Neural cell (in vitro differentiated cells): Measurements from ENCODE around the gene SLC50A1. TPM values are rescaled to one million over a fixed set of nuclear protein-coding genes. Genes with fewer than 3 reads are reported as not detected.
A peak's percentile ranks its signal among the peaks of the same experiment; 100 is the strongest.

ENCODE experiments used
- H2AFZ ChIP-seq: fragments of 200-600, 300-800 bp; sonication (generic), shearing (Covaris generic); 2 replicates; pipeline ENCODE4 v1.6.0; 2014; ENCODE audit warnings: low read depth, mild to moderate bottlenecking, antibody characterized with exemption, low read length, moderate library complexity
- H3F3A ChIP-seq: fragments of 200-600 bp; shearing (Covaris generic); 2 replicates; pipeline ENCODE4 v1.6.1; 2016; ENCODE audit warnings: mild to moderate bottlenecking, moderate library complexity, mixed read lengths, antibody characterized with exemption, low read length; ENCODE audit not compliant: insufficient read depth, poor library complexity, severe bottlenecking
- H3K27ac ChIP-seq: fragments of 200-600, 300-800 bp; sonication (generic), shearing (Covaris generic); 2 replicates; pipeline ENCODE4 v1.5.1; 2014; ENCODE audit warnings: mild to moderate bottlenecking, low read length, moderate library complexity
- H3K27me3 ChIP-seq: fragments of 300-800, 200-600 bp; sonication (generic), shearing (Covaris generic); 2 replicates; pipeline ENCODE4 v1.6.0; 2014; ENCODE audit warnings: mild to moderate bottlenecking, low read depth, low read length, moderate library complexity; ENCODE audit not compliant: insufficient read depth
- H3K36me3 ChIP-seq: fragments of 300-800, 200-600 bp; sonication (generic), shearing (Covaris generic); 2 replicates; pipeline ENCODE4 v1.5.1; 2014; ENCODE audit warnings: mild to moderate bottlenecking, antibody characterized with exemption, low read length, moderate library complexity; ENCODE audit not compliant: insufficient read depth
- H3K4me2 ChIP-seq: fragments of 300-800, 200-600 bp; sonication (generic), shearing (Covaris generic); 2 replicates; pipeline ENCODE4 v1.6.0; 2014; ENCODE audit warnings: mild to moderate bottlenecking, low read length
- H3K4me3 ChIP-seq: fragments of 300-800, 200-600 bp; sonication (generic), shearing (Covaris generic); 2 replicates; pipeline ENCODE4 v1.5.1; 2014; ENCODE audit warnings: mild to moderate bottlenecking, low read length, moderate library complexity
- H3K79me2 ChIP-seq: fragments of 200-600 bp; shearing (Covaris generic); replicated peaks from 2 replicates; pipeline ENCODE4 v1.6.0; 2014; ENCODE audit warnings: mild to moderate bottlenecking, low read length, moderate library complexity; ENCODE audit not compliant: insufficient read depth
- H3K9ac ChIP-seq: fragments of 300-800, 200-600 bp; sonication (generic), shearing (Covaris generic); 2 replicates; pipeline ENCODE4 v1.6.1; 2016; ENCODE audit warnings: mild to moderate bottlenecking, low read length, mixed read lengths
- H3K9me2 ChIP-seq: fragments of 200-600 bp; shearing (Covaris generic); 2 replicates; pipeline ENCODE4 v1.6.1; 2016; ENCODE audit warnings: mild to moderate bottlenecking, low read length, mixed read lengths; ENCODE audit not compliant: insufficient read depth
- H3K9me3 ChIP-seq: fragments of 200-600, 300-800 bp; sonication (generic), shearing (Covaris generic); 2 replicates; pipeline ENCODE4 v1.6.1; 2016; ENCODE audit warnings: mild to moderate bottlenecking, mixed run types, low read length, moderate library complexity, mixed read lengths
- H4K20me1 ChIP-seq: fragments of 200-600 bp; shearing (Covaris generic); 2 replicates; pipeline ENCODE4 v1.6.1; 2016; ENCODE audit warnings: mild to moderate bottlenecking, mixed run types; ENCODE audit not compliant: insufficient read depth
- CTCF ChIP-seq: fragments of 450-650 bp; IDR thresholded peaks from 2 replicates; pipeline ENCODE4 v1.5.1; 2014; ENCODE audit warnings: antibody characterized with exemption, mild to moderate bottlenecking, moderate library complexity; ENCODE audit not compliant: poor library complexity, severe bottlenecking
- EP300 ChIP-seq: fragments of 450-650 bp; conservative IDR thresholded peaks from 2 replicates; pipeline ENCODE4 v1.6.1; 2014; ENCODE audit warnings: antibody characterized with exemption, mild to moderate bottlenecking, moderate library complexity; ENCODE audit not compliant: poor library complexity, severe bottlenecking
- EZH2 ChIP-seq: fragments of 200-600, 300-800 bp; shearing (Covaris generic), sonication (generic); IDR thresholded peaks from 2 replicates; pipeline ENCODE4 v1.6.1; 2014; ENCODE audit warnings: antibody characterized with exemption, low read length, borderline replicate concordance, mild to moderate bottlenecking; ENCODE audit not compliant: insufficient read depth, poor library complexity, severe bottlenecking
- MXI1 ChIP-seq: fragments of 450-650 bp; conservative IDR thresholded peaks from 2 replicates; pipeline ENCODE4 v1.6.1; 2014; ENCODE audit warnings: antibody characterized with exemption, mild to moderate bottlenecking; ENCODE audit not compliant: poor library complexity, severe bottlenecking
- POLR2AphosphoS5 ChIP-seq: IDR thresholded peaks from 2 replicates; pipeline ENCODE4 v1.6.1; 2012
- RAD21 ChIP-seq: fragments of 450-650 bp; conservative IDR thresholded peaks from 2 replicates; pipeline ENCODE4 v1.6.1; 2014; ENCODE audit warnings: antibody characterized with exemption, mild to moderate bottlenecking, moderate library complexity
- REST ChIP-seq: IDR thresholded peaks from 2 replicates; pipeline ENCODE4 v1.6.1; 2012; ENCODE audit warnings: borderline replicate concordance
- SMC3 ChIP-seq: fragments of 450-650 bp; conservative IDR thresholded peaks from 2 replicates; pipeline ENCODE4 v1.6.1; 2014; ENCODE audit warnings: antibody characterized with exemption, mild to moderate bottlenecking, moderate library complexity; ENCODE audit not compliant: poor library complexity
- TAF1 ChIP-seq: IDR thresholded peaks from 2 replicates; pipeline ENCODE4 v1.6.1; 2012; ENCODE audit warnings: low read depth
- polyA plus RNA-seq: library from polyadenylated mRNA; depleted of rRNA; stranded (reverse); fragments of >200 nt; gene quantifications from 2 replicates; pipeline ENCODE4 v1.2.3, GENCODE V29; 2014

SLC50A1 gene
- polyA plus RNA-seq, 1 donor from 2014 or later = 12.6 TPM

GRCh38 chr1:155176544-155177071 lies 41.0 kb downstream of the SLC50A1 start:
- Histone ChIP-seq H4K20me1 (no peaks in the 10 kb centered on the region), H3K9me2 (no peaks in the 10 kb centered on the region), H3F3A (peaks cover 5% of the 10 kb centered on the region), H3K27ac (peak overlapping the region; percentile 99), H3K9me3 (no peaks in the 10 kb centered on the region), H3K4me2 (no peak overlapping the region), H3K27me3 (no peaks in the 10 kb centered on the region), H3K79me2 (peaks cover 37% of the 10 kb centered on the region), H3K4me3 (peak overlapping the region; percentile 93), H3K36me3 (peaks cover 13% of the 10 kb centered on the region), H3K9ac (peak overlapping the region; percentile 100), H2AFZ (no peak overlapping the region)
- TF ChIP-seq POLR2AphosphoS5 (no peak), EZH2 (no peak), RAD21 (peak; percentile 69), EP300 (no peak), CTCF (peak; percentile 90), SMC3 (peak; percentile 85), REST (no peak), TAF1 (no peak), MXI1 (peak; percentile 43)

GRCh38 chr1:155177192-155177917 lies 41.7 kb downstream of the SLC50A1 start:
- peaks cover 13% of the 10 kb centered on the region for H3K36me3 ChIP-seq
- no peaks in the 10 kb centered on the region for H4K20me1 ChIP-seq
- H3F3A ChIP-seq = peaks cover 5% of the 10 kb centered on the region
- no peak overlapping the region for H3K9ac ChIP-seq
- no peak overlapping the region for H3K27ac ChIP-seq
- no peaks in the 10 kb centered on the region for H3K27me3 ChIP-seq
- no peak overlapping the region for H3K4me2 ChIP-seq
- H3K9me2 ChIP-seq = no peaks in the 10 kb centered on the region
- H3K9me3 ChIP-seq = no peaks in the 10 kb centered on the region
- peaks cover 30% of the 10 kb centered on the region for H3K79me2 ChIP-seq
- H3K4me3 ChIP-seq = peak overlapping the region; percentile 93
- TF ChIP-seq EP300 (no peak), POLR2AphosphoS5 (no peak)
- H2AFZ ChIP-seq = no peak overlapping the region
